GM06990 (cell line): ENCODE measurements around the gene GOSR1.
"Not testable (repeated sequence)": the region's sequence is repeated elsewhere in the genome, so short reads cannot be mapped to it uniquely, and the experiment has no call there.

Source experiments
- DNase-seq: peaks from one replicate; pipeline ENCODE4 v3.0.0-alpha.2; 2011; ENCODE audit not compliant: insufficient read length; ENCODE audit errors: extremely low read depth
- H3K27me3 ChIP-seq: replicated peaks from 2 replicates; pipeline ENCODE4 v1.6.0; 2011; ENCODE audit warnings: low read length; ENCODE audit not compliant: control insufficient read depth, insufficient read depth
- H3K36me3 ChIP-seq: 2 replicates; pipeline ENCODE4 v1.5.1; 2011; ENCODE audit warnings: low read length; ENCODE audit not compliant: control insufficient read depth, insufficient read depth
- H3K4me3 ChIP-seq: replicated peaks from 2 replicates; pipeline ENCODE4 v1.5.1; 2011; ENCODE audit warnings: low read depth, mild to moderate bottlenecking, control low read depth, low read length
- TF ChIP-seq, protein P1 (sequence below): IDR thresholded peaks from 2 replicates; pipeline ENCODE4 v1.5.1; 2011; ENCODE audit warnings: low read length, control low read depth, mild to moderate bottlenecking, inconsistent platforms; ENCODE audit not compliant: insufficient read depth, poor library complexity, severe bottlenecking

GOSR1 gene

DNA sequence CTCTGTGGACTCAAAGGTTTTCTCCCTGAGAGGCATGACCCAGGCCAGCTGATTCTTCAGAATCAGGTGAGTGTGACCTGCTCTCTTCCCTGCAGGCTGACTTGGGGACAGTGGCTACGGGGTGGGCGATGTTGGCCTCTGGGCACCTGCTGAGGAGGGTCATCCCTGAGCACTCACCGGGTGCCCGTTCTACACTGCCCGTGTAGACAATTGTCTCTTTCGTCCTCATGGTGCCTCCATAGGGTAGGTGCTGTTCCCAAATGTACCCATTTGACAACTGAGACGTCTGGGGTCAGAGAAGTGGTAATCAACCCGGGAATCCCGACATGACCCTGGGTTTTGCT lies 74.8 kb downstream of the GOSR1 start:
- H3K27me3 ChIP-seq: no peaks in the 10 kb centered on the region
- H3K4me3 ChIP-seq: no peak overlapping the region
- no peaks in the 10 kb centered on the region for H3K36me3 ChIP-seq
- no peak for DNase-seq
- TF ChIP-seq, protein P1, sequence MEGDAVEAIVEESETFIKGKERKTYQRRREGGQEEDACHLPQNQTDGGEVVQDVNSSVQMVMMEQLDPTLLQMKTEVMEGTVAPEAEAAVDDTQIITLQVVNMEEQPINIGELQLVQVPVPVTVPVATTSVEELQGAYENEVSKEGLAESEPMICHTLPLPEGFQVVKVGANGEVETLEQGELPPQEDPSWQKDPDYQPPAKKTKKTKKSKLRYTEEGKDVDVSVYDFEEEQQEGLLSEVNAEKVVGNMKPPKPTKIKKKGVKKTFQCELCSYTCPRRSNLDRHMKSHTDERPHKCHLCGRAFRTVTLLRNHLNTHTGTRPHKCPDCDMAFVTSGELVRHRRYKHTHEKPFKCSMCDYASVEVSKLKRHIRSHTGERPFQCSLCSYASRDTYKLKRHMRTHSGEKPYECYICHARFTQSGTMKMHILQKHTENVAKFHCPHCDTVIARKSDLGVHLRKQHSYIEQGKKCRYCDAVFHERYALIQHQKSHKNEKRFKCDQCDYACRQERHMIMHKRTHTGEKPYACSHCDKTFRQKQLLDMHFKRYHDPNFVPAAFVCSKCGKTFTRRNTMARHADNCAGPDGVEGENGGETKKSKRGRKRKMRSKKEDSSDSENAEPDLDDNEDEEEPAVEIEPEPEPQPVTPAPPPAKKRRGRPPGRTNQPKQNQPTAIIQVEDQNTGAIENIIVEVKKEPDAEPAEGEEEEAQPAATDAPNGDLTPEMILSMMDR: no peak

DNA sequence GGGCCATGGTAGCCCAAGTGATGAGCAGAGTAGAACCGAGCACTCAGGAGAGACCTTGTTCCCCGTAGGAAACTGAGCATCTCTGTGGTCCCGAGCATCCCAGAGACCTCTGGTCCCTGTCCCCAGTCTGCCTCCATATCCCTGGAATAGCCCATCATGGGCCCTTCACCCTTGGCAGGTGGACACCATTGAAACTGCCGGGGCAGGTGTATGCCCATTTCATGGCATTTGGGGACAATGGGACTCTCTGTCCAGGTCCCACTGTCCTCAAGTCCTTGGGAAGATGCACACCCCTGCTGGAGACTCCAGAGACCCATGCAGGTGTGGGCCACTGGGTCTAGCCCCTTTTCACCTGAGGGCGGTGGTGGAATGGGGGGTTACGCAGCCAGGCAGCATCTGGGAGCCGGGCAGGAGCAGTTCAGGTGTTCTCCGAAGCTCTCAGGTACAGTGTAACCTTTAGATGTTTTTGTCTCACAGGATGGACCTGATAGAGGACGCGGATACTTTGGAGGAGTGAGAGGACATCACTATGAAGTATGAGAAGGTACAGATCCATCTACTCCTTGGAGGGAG lies 75.9 kb downstream of the GOSR1 start:
- TF ChIP-seq, protein P1: no peak
- Histone ChIP-seq H3K27me3 (no peaks in the 10 kb centered on the region), H3K4me3 (no peak overlapping the region), H3K36me3 (no peaks in the 10 kb centered on the region)
- DNase-seq: no peak

DNA sequence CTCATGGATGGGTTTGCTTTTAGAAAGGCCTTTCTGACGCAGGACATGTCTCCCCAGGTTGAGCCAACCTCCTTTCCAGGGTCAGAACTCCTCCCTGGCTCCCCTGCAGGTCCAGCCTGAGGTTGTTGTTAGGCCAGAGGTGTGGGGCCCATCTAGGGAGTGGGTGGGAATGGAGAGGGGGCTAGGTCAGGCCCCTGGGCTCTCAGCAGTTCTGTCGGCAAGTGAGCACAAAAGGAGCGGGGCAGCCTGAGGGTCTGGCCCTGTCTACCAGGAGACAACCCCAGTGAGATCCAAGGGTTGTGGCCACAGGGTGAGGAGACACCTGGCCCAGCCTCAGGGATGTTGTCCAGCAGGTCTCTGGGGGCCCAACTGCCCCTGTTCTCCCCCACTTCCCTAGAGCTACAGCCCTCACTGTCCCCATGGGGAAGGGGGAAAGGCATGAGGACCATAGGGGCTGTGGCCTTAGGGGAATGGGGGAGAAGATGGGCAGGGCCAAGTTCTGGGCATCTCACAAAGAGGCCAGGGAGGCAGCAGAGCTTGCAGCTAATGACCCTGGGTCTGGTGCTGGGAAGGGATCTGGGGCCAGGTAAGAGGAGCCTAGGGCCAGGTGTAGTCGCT lies 76.7 kb downstream of the GOSR1 start:
- not testable (repeated sequence) for H3K4me3 ChIP-seq, H3K36me3 ChIP-seq, H3K27me3 ChIP-seq, DNase-seq

DNA sequence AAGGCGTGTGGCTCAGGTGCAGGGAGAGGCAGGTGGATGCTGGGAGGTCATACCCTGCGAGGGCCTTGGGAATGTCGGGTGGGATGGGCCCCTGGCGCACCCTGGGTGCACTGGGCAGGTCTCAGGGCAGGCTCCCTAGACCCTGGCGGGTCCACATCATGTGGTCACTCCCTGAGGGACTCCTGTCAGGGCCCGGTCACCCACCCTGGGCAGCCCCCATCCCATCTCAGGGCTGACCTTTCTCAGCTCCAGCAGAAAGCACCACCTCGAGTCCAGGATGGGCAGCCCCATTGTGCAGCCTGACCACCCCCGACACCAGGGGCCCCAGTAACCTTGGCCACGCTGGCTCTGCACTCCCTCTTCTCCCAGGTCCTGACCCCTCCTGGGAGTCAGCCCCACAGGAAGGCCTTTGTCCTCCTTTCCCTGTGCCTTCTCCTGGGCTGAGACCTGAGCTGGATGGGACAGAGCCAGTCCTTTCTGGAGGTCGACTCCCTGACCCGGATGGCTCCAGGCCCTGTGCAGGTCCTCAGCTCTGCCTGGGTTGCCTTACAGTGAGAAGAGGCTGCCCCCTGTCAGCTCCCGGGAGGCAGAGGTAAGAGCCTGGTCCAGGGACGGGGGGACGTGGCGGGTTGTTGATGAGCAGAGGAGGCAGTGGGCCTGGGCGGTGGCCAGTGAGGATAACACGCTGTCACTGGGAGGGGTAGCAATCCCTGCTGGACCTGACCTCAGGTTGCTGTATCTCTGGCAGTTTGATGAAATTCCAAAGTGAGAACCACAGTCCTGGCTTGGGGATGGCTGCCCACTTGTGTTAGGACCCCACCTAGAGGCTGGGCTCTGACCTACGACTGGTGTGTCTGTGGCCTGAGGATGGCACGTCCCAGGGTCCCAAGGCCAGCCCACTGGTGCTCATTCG lies 77.9 kb downstream of the GOSR1 start:
- H3K36me3 ChIP-seq: no peaks in the 10 kb centered on the region
- no peak for DNase-seq
- no peak overlapping the region for H3K4me3 ChIP-seq
- H3K27me3 ChIP-seq: no peaks in the 10 kb centered on the region
- TF ChIP-seq, protein P1: peak; percentile 32

DNA sequence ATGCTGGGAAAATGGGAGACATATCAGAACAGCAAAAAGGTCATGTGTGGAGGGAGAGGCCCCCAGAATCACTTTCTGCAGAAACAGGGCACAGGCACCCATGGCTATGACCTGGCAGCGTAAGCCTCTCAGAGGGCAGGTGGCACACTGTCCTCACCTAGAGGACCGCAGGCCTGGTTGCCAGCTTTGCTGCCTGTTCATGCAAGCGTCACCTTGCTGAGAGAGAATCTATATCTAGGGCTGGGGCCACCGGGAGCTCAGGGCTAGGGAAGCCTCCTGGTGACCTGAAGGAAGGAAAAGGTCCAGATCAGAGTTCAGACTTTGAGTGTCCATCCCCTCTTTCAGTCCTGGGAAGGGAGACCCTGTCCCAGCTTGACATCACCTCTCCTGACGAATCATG lies 78.7 kb downstream of the GOSR1 start:
- no peak for DNase-seq
- no peak overlapping the region for H3K4me3 ChIP-seq

More for the DNA sequence above, 78.7 kb downstream of the GOSR1 start:
- TF ChIP-seq, protein P1: no peak
- H3K27me3 ChIP-seq: no peaks in the 10 kb centered on the region
- H3K36me3 ChIP-seq: no peaks in the 10 kb centered on the region
